Activated naive CD4-positive, alpha-beta T cell treated with anti-CD3 and anti-CD28 coated beads, Interleukin-2, amount 50 U/mL, for 72 hours (primary cell): Measurements from ENCODE around the gene AGXT2. TPM values are rescaled to one million over a fixed set of nuclear protein-coding genes. Genes with fewer than 3 reads are reported as not detected.

ENCODE experiments used
- ATAC-seq, 2 donors: fragments of 150-1000 bp; cut with Tn5 transposase; 2 replicates each; pipeline ENCODE4 v1.10.0; 2021; ENCODE audit warnings: mild to moderate bottlenecking in 2 of 2, moderate library complexity in 2 of 2
- DNase-seq, 2 donors: peaks; one replicate each; pipeline ENCODE4 v3.0.0; 2021 to 2022; ENCODE audit warnings: low spot score in 2 of 2
- H3K27ac Mint-ChIP-seq, 2 donors: one replicate each; pipeline ENCODE4 v1.8.0; 2022; ENCODE audit warnings: mild to moderate bottlenecking in 2 of 2, mixed read lengths in 2 of 2
- H3K36me3 Mint-ChIP-seq, 2 donors: one replicate each; pipeline ENCODE4 v1.8.0; 2022; ENCODE audit warnings: mixed read lengths in 2 of 2
- H3K9me3 Mint-ChIP-seq, 2 donors: one replicate each; pipeline ENCODE4 v1.8.0; 2022; ENCODE audit warnings: mixed read lengths in 2 of 2
- total RNA-seq, 2 donors: library from RNA; stranded (reverse); gene quantifications; one replicate each; pipeline ENCODE4 v1.2.3, GENCODE V29; 2022

Gene AGXT2
- total RNA-seq, 2 donors from 2014 or later = not detected

DNA sequence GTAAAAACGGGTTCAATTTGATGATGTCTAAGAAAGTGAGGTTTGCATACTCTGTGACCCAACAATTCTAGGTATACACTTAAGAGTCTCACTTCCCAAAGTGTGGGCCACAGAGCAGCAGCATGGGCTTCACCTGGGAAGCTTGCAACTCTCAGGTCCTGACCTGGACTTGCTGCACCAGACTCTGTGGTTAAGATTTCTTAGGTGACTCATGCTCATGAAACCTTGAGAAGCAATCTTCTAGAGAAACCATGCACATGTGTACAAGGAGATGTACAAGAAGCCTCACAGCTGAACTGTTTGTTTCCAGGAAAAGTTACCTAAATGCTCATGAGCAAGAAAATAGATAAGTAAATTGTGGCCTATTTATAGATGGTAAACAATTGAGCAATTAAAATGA lies 88.4 kb downstream of the AGXT2 start:
- no peak for DNase-seq
- Mint-ChIP-seq H3K27ac (peak overlapping the region in 1 of 2 donors; percentile 18), H3K36me3 (no peaks in the 10 kb centered on the region), H3K9me3 (no peaks in the 10 kb centered on the region)
- peak; percentile 78 to 93 for ATAC-seq

DNA sequence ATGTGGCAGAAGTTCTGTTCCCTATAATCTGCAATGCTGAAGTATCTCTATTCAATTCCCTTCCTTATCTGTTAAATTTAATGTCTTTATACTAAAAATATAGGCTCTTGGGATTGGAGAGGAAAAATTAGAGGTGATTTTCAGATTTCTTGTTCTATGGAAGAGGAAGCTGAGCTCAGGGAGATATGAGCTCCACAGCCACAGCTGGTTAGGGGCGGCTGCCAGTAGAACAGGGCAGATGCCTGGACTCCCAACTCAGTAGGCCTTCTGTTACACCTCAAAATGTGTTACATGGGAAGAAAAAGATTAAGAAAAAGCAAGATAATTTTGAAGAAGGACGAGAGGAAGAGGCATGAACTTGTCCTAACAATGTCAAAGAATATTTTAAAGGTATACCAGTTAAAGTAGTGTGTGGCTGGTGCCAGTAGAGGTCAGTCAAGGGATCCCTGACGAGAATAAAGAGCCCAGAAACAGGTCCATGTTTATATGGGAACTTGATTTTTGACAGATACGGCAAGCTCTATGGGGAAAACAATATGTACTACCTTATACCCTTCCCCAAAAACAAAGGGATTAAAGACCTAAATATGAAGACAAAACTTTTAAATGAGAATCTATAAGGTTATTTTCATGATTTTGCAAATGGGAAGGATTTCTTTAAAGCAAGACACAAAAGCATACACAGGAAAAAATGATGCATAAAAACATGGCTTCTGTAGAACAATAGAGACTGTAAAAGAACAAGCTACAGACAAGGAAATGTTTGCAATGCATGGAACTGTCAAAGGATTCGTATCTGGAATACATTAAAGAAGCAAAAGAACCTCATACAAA lies 89.7 kb downstream of the AGXT2 start:
- Mint-ChIP-seq H3K36me3 (no peaks in the 10 kb centered on the region), H3K27ac (peak overlapping the region in 1 of 2 donors; percentile 6), H3K9me3 (no peaks in the 10 kb centered on the region)
- ATAC-seq = peak in 1 of 2 donors; percentile 34
- DNase-seq = no peak

DNA sequence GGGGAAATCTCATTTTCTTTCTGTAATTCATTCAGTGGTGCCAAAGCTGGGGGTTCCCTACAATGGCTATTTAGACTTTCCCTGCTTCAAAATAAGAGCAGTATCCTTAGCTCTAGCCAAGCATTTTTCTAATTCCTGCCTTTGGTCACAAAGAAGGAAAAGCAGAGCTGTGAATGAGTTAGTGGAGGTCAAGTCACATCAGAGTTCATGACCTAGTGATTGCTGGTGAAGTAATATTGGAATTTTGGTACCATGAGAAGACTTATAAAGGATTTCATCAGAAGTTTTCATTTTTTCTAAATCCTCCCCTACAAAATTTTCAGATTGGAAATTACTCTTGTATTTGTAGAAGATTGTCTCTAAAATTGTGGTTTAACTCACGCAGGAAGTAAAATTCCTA lies 90.4 kb downstream of the AGXT2 start:
- DNase-seq = no peak
- H3K36me3 Mint-ChIP-seq = no peaks in the 10 kb centered on the region
- ATAC-seq = no peak
- H3K9me3 Mint-ChIP-seq = no peaks in the 10 kb centered on the region
- no peak overlapping the region for H3K27ac Mint-ChIP-seq

Other genes with a start within 250 kb of the AGXT2 start
- under 1 TPM; 0.25 to 0.32 TPM for gene TTC23L, start 208.8 kb downstream of the AGXT2 start, total RNA-seq
- 10 to 100 TPM; 36.8 to 42.6 TPM for gene RAD1, start 132.4 kb downstream of the AGXT2 start, total RNA-seq
- 10 to 100 TPM; 62.2 to 73.9 TPM for gene BRIX1, start 132.2 kb downstream of the AGXT2 start, total RNA-seq
- 10 to 100 TPM; 56.6 to 83.9 TPM for gene DNAJC21, start 118.4 kb downstream of the AGXT2 start, total RNA-seq
- gene PRLR, start 182.5 kb upstream of the AGXT2 start, total RNA-seq = under 1 TPM in 1 of 2 donors, not detected in 1; 0.04 TPM